GM03348 (cell line): ENCODE data around the gene MIA.
"Not testable (repeated sequence)": the region's sequence is repeated elsewhere in the genome, so short reads cannot be mapped to it uniquely, and the experiment has no call there.

ENCODE experiments used
- DNase-seq: peaks from one replicate; pipeline ENCODE4 v3.0.0; 2012; ENCODE audit warnings: low spot score

MIA gene

DNA sequence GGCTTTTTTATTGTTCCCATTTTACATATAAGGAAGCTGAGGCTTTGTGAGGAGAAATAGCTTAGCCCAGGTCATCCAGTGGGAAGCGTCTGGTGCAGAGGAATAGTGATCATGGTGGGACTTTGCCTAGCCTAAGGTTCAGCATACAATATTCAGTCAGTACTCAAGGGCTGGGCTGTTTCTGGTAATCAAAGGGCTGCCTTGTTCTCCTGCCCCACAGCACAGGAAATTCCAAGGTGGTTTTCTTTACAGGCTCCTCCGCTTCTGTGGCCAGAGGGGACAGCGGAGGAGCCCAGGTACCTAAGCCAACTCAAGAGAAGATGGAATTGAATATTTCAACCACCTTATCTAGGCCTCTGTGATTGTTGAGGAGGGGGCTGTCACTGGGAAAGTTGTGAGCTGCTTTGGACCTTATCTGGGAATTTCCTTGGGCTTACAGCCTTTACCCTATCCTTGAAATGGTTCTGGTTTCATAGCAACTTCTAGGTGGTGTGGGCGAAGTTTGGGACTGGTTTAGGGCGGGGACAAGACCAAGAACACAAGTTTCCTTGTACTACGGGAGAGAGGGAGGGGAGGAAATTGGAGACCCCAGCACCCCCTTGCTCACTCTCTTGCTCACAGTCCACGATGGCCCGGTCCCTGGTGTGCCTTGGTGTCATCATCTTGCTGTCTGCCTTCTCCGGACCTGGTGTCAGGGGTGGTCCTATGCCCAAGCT lies at the start of gene MIA:
TSS of gene MIA (plus strand) at position 606 of the 716 bp plus-strand sequence. CDS start at position 628, 22 bp downstream.
- no peak for DNase-seq

DNA sequence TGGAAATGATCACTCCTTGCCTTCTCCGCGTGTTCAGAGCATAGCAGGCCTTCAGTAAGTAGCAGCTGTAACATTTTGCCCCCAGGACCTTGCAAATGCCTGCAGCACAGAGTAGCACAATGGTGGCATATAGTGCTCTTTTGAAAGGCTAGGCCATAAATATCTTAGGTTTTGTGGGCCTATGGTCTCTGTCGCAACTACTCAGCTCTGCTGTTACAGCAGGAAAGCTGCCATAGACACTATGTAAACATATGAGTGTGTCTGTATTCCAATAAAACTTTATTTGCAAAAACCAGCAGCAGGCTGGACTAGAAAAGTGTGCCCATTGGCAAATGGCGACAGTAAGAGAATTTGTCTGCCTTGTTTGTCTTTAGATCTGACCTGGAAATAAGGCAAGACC lies 49.0 kb upstream of the MIA start:
- DNase-seq = no peak

DNA sequence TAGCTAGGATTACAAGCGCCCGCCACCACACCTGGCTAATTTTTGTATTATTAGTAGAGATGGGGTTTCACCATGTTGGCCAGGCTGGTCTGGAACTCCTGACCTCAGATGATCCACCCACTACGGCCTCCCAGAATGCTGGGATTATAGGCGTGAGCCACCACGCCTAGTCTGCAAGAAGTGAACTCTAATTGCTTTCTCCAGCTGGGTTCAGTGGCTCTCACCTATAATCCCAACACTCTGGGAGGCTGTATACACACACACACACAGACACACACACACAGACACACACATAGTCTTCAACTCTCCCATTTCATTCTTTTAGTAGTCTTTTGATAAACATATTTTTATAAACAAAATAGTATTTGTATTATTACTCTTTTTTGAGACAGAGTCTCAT lies 45.3 kb upstream of the MIA start:
- not testable (repeated sequence) for DNase-seq

DNA sequence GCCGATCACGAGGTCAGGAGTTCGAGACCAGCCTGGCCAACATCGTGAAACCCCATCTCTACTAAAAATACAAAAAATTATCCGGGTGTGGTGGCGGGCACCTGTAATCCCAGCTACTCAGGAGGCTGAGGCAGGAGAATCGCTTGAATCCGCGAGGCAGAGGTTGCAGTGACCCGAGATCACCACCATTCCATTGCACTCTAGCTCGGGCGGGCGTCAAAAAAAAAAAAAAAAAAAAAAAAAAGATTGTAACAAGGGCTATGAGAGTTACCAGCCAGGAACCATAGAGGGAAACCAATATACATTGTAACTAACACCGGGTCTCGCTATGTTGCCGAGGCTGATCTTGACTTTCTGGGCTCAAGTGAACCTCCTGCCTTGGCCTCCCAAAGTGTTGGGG lies 43.0 kb upstream of the MIA start:
- DNase-seq = not testable (repeated sequence)

DNA sequence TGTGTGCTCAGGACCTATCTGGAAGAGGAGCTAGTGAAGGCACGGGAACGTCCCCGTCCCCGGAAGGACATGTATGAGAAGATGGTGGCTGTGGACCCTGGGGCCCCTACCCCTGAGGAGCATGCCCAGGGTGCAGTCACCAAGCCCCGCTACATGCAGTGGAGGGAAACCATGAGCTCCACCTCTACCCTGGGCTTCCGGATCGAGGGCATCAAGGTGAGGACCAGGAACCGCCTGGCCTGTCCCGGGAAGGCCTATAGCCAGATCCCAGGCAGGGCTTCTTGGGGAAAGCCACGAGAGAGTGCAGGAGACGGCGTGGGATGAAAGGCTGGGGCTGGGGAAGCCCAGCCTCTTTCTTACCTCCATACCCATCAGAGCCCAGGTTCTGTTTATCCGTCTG lies 42.2 kb upstream of the MIA start:
- DNase-seq = no peak

DNA sequence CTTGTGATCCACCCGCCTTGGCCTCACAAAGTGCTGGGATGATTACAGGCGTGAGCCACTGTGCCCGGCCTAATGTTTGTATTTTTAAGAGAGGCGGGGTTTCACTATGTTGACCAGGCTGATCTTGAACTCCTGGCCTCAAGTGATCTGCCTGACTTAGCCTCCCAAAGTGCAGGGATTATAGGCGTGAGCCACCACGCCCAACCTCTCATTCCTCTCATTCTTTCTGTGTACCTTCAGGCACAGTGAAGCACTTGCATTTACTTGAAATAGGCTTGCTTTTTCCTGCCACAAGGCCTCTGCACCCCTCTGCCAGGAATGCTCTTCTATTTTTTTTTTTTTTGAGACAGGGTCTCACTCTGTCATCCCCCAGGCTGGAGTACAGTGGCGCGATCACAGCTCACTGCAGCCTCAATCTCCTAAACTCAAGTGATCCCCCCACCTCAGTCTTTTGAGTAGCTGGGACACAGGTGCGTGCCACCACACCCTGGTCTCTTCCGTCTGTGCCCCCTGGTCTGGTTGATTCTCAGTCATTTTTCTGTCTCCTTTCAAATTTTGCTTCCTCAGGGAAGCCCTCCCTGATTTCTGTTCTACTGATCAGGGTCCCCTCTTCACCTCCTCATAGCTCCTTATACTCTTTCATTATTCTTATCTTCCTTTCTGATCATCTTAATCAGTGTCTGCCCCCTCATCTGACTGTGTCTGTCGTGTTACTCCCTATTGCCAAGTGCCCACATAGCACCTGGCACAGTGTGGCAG lies 40.1 kb upstream of the MIA start:
- no peak for DNase-seq

DNA sequence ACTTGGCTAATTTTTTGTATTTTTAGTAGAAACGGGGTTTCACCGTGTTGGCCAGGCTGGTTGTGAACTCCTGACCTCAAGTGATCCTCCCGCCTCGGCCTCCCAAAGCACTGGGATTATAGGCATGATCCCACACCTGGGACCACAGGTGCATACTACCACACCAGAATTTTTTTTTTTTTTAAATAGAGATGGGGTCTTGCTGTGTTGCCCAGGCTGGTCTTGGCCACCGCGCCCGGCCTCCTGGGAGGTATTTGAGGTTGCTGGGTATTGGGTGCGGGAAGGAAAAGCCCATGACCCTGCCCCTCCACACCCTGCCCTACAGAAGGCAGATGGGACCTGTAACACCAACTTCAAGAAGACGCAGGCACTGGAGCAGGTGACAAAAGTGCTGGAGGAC lies 38.7 kb upstream of the MIA start:
- no peak for DNase-seq

DNA sequence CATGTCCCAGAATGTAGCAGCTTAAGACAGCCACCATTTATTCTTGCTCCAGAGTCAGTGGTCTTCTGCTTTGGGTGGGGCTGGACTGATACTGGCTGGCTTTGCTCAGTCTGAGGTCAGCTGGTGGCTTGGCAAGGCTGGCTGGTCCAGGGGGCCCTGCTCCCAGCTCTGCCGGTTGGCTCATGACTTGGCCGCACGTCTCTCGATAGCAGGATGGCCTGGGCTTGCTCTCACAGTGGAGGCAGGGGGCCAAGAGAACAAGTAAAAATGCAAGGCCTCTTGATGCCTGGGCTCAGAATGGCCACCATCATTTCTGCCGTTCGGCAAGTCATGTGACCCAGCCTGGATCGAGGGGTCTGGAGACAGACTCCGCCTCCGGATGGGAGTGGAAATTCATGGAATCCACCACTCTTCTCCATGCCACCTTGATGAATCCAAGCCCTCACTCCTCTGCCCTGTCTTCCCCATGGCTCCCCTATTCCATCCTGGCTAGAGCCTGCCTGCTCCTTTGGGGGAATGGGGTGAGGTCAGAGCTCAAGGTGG lies 38.1 kb upstream of the MIA start:
- no peak for DNase-seq

DNA sequence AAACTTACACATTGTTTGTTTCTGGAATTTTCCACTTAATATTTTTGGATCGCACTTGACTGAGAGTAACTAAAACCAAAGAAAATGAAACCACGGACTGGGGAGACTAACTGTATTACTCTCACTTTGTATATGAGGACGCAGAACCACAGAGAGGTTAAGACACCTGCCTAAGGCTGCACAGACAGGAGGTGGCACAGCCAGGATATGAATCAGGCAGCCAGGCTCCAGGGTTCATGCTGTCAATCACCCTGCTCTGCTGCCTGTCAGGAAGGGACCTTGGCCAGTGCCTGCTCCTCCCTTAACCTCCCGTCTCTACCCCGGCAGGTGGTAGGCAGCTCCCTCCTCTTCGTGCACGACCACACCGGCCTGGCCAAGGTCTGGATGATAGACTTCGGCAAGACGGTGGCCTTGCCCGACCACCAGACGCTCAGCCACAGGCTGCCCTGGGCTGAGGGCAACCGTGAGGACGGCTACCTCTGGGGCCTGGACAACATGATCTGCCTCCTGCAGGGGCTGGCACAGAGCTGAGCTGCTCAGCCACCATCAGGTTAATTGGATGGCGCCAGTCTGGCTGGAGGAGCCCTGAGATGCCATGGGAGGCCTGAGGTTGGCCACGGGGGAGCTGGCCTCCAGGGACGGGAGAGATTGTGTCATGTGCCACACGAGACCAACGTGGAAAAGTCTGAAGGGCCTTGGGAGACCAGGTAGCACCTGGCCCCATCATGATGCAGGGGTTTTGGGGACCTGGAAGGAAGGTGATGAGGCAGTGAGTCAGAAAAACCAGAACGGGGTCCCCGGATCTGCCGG lies 36.1 kb upstream of the MIA start:
- no peak for DNase-seq

DNA sequence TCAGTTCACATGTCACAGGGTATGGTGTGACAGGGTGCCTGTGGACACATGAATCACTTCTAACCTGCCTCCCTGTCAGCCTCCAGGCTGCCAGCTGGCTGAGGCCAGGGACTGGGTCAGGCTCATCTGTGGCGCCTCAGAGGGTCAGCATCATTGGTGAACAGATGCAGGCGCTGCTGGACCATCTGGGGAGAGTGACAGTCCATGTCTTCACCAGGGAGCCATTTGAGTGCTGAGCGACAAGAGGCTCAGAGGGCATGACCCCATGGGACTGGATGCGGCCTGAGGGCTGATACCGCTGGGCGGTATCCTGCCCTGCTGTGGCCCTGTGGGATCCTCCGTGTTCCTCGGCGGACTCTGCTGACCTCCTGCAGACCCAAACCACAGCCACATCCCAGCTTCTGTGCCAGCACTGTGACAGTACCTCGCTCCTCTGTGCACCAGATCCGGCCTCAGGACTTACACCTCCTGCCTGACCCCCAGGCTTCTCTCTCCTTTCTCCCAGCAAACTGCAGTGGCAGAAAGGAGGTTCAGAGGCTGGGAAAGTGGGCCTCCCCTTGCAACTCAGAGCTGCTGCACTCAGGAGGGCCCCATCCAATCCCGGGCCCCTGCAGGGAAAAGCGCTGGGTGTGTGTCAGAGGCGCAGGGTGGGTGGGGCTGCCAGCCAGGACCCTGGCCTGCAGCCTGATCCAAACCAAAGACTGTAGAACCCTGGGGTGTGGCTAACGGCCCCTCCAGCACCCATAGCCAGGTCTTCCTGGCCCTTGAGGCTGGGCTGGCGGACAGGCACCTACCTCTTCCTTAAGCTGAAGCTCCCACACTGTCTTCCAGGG lies 35.2 kb upstream of the MIA start:
- no peak for DNase-seq

DNA sequence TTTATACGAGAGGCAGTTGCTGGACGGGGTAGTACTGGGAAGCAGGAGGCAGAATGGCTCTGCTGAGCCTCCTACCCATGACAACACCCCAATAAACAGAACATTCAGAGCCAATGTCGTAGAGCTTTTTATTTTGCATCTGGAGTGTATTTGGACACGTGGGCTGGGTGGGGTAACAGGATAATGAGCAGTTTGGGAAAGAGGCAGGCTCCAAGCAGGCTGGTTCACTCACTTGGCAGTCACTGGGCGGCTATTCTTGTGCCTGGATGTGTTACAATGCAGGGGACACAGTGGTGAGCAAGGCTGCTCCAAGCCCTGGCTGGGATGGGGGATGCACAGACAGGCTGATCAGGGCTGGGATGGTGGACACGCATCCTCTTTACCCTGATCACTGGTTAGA lies 34.6 kb upstream of the MIA start:
- peak; percentile 74 for DNase-seq

DNA sequence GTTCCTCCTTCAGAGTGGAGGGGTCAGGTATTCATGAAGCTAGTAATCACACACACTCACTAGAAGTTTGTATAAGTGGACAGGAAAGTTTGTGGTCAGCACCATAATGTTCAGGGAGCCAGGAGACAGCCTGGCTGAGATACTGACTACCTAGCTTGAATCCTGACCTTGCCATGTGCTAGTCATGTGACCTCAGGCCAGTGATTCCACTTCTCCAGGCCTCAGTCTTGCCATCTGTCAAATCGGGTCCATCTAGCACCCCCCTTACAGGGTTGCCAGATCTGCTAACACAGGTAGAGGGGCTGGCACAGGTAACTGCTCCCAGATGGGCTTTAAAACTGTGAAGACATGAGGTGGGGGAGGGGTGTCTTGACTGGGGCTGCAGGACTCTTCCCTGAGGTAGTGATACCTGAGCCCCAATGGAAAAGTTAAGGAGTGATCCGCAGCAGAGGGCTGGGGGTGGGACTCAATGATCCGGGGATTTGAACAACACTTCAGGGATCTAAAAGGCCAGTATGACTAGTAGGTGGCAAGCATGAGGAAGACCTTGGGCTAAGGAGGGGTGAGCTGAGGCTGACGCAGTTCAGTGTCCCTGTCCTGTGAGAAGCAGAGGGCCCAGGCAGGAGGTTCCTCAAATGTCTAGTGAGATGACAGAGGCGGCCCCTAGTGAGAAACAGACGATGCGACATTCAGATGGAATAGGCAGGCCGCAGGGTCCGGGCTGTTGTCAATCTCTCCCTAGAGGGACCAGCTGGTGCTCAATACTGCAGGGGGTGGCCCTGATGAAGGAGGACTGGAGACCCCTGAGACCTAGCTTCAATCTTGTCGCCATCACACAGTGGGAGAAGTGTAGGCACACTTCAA lies 33.6 kb upstream of the MIA start:
- no peak for DNase-seq

DNA sequence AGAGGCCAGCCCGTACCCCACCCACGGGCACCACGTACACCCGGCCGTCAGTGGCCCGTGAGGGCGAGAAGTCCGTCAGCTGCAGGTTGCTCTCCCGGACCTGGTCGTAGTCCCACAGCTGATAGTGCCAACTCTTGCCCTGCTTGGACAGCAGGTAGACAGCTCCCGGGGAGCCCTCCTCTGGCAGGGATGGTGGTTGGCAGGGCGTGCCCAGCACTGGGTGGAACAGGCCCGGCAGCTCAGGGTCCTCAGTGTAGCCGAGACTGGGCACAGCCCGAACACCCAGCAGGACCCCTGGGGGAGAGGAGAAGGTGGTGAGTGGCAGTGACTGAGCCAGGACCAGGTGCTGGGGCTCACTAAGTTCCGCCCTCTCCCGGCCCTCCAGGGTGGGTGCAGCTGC lies 32.8 kb upstream of the MIA start:
- DNase-seq = no peak

DNA sequence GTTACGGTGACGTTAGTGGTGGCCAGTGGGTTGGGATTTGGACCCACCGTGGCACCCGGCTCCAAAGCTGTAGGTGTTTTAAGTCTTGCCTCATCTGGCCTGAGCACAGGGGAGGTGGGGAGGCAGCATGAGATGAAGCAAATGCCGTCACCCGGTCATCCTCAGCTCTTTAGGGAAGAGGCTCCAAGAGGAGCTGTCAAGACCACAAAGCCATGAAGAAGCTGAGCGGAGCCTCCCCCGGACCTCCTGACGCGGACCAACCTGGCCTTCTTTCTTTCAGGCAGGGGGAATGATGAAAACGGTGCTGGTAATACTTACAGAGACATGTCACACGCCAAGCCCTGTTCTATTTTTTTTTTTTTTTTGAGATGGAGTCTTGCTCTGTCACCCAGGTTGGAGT lies 32.4 kb upstream of the MIA start:
- DNase-seq = no peak

DNA sequence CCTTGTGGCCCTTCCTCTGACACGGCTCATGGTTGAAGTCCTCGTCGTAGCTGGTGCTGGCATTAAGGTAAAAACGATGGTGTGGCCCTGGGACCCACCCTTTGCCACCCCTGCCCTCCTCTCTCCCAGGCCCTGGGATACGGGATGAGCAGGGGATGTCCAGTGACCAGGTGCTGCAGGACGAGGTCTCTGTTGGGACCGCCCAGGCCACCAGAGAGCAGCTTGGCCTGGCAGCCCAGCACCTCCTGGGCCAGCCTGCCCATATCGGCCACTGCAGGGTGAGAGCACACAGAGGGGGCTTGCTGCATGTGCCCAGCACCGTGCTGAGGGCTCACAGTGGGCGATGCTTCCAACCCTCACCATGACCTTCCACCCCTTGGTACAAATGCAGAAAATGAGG lies 31.4 kb upstream of the MIA start:
- DNase-seq = no peak

DNA sequence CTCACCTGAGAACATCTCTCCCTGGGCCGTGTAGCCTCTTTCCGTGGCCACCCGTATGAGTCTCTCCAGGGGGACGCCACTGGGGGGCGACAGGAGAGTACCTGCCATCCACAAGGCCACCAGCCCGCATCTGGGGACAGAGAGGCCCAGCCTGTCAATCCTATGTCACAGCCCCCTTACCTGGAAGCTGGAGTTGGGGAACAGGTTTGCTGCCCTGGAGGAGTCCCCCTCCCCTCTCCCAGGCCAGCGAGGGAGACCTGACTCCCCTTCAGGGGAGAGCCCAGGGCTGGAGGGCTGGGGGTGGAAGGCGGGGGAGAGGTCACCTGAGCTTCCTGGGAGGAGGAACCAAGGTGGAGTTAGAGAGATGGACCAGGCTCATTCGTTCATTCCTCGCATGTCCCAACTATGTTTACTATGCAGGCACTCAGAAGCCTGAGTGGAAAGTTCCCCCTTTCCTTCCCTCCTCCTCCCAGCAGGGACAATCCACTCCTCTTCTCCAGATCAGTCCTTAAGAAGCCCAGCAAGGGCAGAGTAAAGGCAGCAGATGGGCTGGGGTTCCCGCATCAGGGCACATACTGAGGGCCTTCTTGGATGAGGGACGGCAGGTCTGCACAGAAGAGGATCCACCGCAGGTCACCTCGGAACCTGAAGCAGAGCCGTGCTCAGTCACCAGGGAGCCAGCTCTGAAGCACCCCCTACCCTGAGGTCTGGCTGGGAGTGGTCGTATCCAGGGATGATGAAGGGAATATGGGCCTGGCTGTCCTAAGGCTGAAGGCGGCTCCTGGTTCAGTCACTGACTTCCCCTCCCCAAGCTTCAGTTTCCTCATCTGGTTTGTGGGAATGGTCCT lies 30.5 kb upstream of the MIA start:
- no peak for DNase-seq

DNA sequence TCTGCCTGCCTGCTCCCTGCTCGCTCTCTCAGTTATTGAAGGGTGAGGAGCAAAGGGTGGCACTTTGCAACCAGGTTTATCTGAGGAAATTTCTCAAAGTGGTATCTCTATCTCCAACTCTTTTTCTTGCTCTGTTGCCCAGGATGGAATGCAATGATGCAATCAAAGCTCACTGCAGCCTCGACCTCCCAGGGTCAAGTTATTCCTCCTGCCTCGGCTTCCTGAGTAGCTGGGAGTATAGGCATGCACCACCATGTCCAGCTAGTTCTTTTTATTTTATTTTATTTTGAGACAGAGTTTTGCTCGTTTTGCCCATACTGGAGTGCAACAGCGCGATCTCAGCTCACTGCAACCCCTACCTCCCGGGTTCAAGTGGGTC lies 29.9 kb upstream of the MIA start:
- DNase-seq = no peak

DNA sequence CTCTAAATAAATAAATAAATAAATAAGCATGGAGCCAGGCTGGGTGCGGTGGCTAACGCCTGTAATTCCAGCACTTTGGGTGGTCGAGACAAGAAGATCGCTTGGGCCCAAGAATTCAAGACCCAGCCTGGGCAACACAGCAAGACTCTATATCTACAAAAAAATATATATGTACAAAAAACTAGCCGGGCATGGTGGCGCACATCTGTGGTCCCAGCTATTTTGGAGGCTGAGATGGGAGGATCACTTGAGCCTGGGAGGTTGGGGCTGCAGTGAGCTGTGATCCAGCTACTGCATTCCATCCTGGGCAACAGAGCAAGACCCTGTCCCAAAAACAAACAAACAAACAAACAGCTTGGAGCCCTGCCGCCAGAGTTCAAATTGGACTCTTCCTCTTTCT lies 27.8 kb upstream of the MIA start:
- no peak for DNase-seq

DNA sequence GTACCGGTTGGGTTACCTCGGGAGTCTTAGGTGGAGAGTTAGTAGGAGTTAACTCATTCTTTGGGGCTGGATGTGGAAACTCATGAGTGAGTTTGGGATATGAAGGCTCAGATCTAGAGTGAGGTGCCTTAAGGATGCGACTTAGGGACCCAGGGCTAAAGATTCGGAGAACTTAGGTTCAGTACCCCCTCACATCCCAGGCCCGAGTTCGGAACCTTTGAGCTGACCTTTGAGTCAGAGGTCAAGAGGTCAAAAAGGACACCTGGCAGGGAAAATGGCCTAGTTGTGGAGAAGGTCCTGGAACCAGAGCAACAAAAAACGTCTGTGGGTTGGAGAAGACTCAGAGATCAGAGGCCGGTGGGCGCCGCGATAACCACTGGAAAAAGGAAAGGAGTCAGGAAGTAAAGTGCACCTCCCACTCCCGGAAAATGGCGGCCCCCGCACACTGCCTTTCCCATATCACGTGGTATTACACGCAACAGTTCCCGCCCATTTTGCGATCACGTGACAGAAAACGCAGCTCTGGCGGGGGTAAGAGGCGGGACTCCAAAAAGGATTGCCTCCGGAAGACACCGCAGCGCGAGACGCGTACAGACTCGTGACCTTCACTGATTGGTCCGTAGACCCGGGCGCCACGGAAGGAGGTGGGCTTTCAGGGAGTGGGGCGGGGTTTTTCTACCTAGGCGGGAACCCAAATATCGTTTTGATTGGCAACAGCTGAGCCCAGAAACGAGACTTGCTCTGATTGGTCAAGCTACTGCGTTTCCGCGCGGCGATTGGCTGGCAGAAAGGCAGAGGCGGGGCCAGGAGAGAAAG lies 25.1 kb upstream of the MIA start, which contains the start of gene ACTMAP:
TSS of gene ACTMAP (minus strand) at position 420 of the 816 bp plus-strand sequence. CDS start 674 bp downstream, outside the sequence.
- peak; percentile 99 for DNase-seq
